Spleen (tissue), 11 donors: Measurements from ENCODE around the gene EFCAB11. TPM values are rescaled to one million over a fixed set of nuclear protein-coding genes. Genes with fewer than 3 reads are reported as not detected.

Source experiments
- DNase-seq: peaks from one replicate; pipeline ENCODE4 v3.0.0-alpha.2; 2020
- H3K27ac ChIP-seq, 8 donors: fragments of 200-600 bp; sonication (generic) in 7 of 8; 1 replicate in 4 of 8; 2 replicates in 4 of 8; pipeline versions ENCODE4 v1.5.0 to v1.8.0; 2016 to 2021; ENCODE audit warnings: inconsistent platforms in 4 of 8, mild to moderate bottlenecking in 4 of 8, moderate library complexity in 1 of 8
- H3K27me3 ChIP-seq, 7 donors: fragments of 200-600 bp; sonication (generic) in 6 of 7; replicated peaks in 1 of 7; 1 replicate in 4 of 7; 2 replicates in 3 of 7; pipeline versions ENCODE4 v1.5.0 to v1.8.0; 2016 to 2021; ENCODE audit warnings: inconsistent platforms in 3 of 7, mild to moderate bottlenecking in 1 of 7
- H3K36me3 ChIP-seq, 6 donors: fragments of 200-600 bp; sonication (generic) in 5 of 6; 1 replicate in 4 of 6; 2 replicates in 2 of 6; pipeline versions ENCODE4 v1.5.0 to v1.8.0; 2016 to 2021; ENCODE audit warnings: inconsistent platforms in 2 of 6
- H3K4me1 ChIP-seq, 6 donors: fragments of 200-600 bp; sonication (generic) in 5 of 6; 1 replicate in 3 of 6; 2 replicates in 3 of 6; pipeline versions ENCODE4 v1.5.0 to v1.8.0; 2016 to 2021; ENCODE audit warnings: inconsistent platforms in 3 of 6
- H3K4me3 ChIP-seq, 8 donors: fragments of 200-600 bp; sonication (generic) in 7 of 8; 1 replicate in 4 of 8; 2 replicates in 4 of 8; pipeline versions ENCODE4 v1.5.0 to v1.8.0; 2016 to 2021; ENCODE audit warnings: inconsistent platforms in 4 of 8, mild to moderate bottlenecking in 4 of 8, moderate library complexity in 2 of 8
- H3K9me3 ChIP-seq, 8 donors: fragments of 200-600 bp; sonication (generic) in 7 of 8; 1 replicate in 4 of 8; 2 replicates in 4 of 8; pipeline versions ENCODE4 v1.5.0 to v1.8.0; 2016 to 2021; ENCODE audit warnings: inconsistent platforms in 4 of 8
- CTCF ChIP-seq, 11 experiments: fragments of 200-600 bp in 7 of 11; fragments of 450-650 bp in 4 of 11; sonication (generic) in 4 of 11; IDR thresholded peaks in 8 of 11; conservative IDR thresholded peaks in 3 of 11; 1 replicate in 7 of 11; 2 replicates in 4 of 11; pipeline versions ENCODE4 v1.4.0 to v1.8.0; 2016 to 2021; ENCODE audit warnings: antibody characterized with exemption in 11 of 11, inconsistent platforms in 4 of 11, mild to moderate bottlenecking in 1 of 11
- POLR2A ChIP-seq, 3 donors: fragments of 450-650 bp; IDR thresholded peaks; one replicate each; pipeline ENCODE4 v1.5.1; 2017; ENCODE audit warnings: antibody characterized with exemption in 3 of 3, mild to moderate bottlenecking in 1 of 3
- POLR2AphosphoS5 ChIP-seq, 3 donors: sonication (generic); formaldehyde crosslinking; IDR thresholded peaks; one replicate each; pipeline ENCODE4 v1.5.1; 2017; ENCODE audit warnings: antibody characterized with exemption in 3 of 3
- WGBS, 5 donors: extraction: QIAGEN DNeasy Blood & Tissue Kit in 3 of 5; methylation state at CpG; one replicate each; pipeline versions ENCODE4 v1.1.5 to v1.1.7; 2013 to 2018; 5-methylcytosine and 5-hydroxymethylcytosine counted together
- intact Hi-C: fragments of 100-400 bp; cut with DNase I; formaldehyde crosslinking; loops from one replicate; pipeline ENCODE4 v1.15.0; 2023; ENCODE audit warnings: low total_unique reads
- polyA plus RNA-seq, 3 donors: library from polyadenylated mRNA; stranded (reverse); fragments of 200-250 nt; gene quantifications; one replicate each; pipeline ENCODE4 v1.2.1, GENCODE V29; 2013
- total RNA-seq, 7 donors: library from RNA; depleted of rRNA in 3 of 7; stranded (reverse); fragments of >200 nt in 3 of 7; fragmentation: NEBNext Ultra II Directional in 4 of 7; extraction: Animal tissue kit (Norgen Biotek cat#: 25700) in 4 of 7; gene quantifications; one replicate each; pipeline versions ENCODE4 v1.1.0 to v1.2.1, GENCODE V29; 2016 to 2021
- donor health status: healthy with polysubstance abuse.
- donor health status: DM: no; HTN: no; CAD: no; lungs with moderate emphysema.
- donor health status: DM: no; HTN: no; CAD: no.
- donor health status: Bipolar disorder and iron deficiency.
- donor health status: healthy.
- donor health status: DM: no; HTN: no; CAD: no.
- donor health status: DM: yes; HTN: yes; CAD: no.

Gene EFCAB11
- total and polyA plus RNA-seq, 10 donors: 2.5 to 13.7 (median 7.4) TPM

- no peaks in the 10 kb centered on the region for H3K4me1 ChIP-seq
- H3K4me3 ChIP-seq: no peak overlapping the region
- no peak for DNase-seq
- peaks cover 2 to 100% (median 79%) of the 10 kb centered on the region in 6 donors for H3K36me3 ChIP-seq
- no peaks in the 10 kb centered on the region for H3K9me3 ChIP-seq
- H3K27ac ChIP-seq: no peak overlapping the region
- WGBS, 5 donors: 92 to 97% (median 92%) methylated on average over 4 of the region's 4 CpGs
- intact Hi-C loops: no loop called here
- TF ChIP-seq POLR2A (IDR thresholded peaks at IDR 0.05) (no peak), CTCF (IDR thresholded peaks at IDR 0.05 in 8 of 11, conservative IDR thresholded peaks at IDR 0.05 in 3 of 11) (no peak), POLR2AphosphoS5 (IDR thresholded peaks at IDR 0.05) (no peak)
- no peaks in the 10 kb centered on the region for H3K27me3 ChIP-seq
Measured at GRCh38 chr14:89978656-89979055, 24.1 kb upstream of the EFCAB11 start.

- H3K36me3 ChIP-seq: peaks cover 2 to 100% (median 75%) of the 10 kb centered on the region in 6 donors
- 91 to 98% (median 93%) methylated on average over 4 of the region's 4 CpGs for WGBS, 5 donors
- intact Hi-C loops: no loop called here
- no peaks in the 10 kb centered on the region for H3K9me3 ChIP-seq
- peaks cover 0 to 8% (median 1%) of the 10 kb centered on the region in 6 donors for H3K4me1 ChIP-seq
- TF ChIP-seq POLR2AphosphoS5 (IDR thresholded peaks at IDR 0.05): no peak
- no peak for TF ChIP-seq POLR2A (IDR thresholded peaks at IDR 0.05)
- TF ChIP-seq CTCF (IDR thresholded peaks at IDR 0.05 in 8 of 11, conservative IDR thresholded peaks at IDR 0.05 in 3 of 11): no peak
- H3K4me3 ChIP-seq: no peak overlapping the region
- no peak for DNase-seq
- no peaks in the 10 kb centered on the region for H3K27me3 ChIP-seq
- no peak overlapping the region for H3K27ac ChIP-seq
Measured at GRCh38 chr14:89977668-89978067, 23.1 kb upstream of the EFCAB11 start.

- 64 to 69% (median 66%) methylated on average over 7 of the region's 7 CpGs for WGBS, 5 donors
- H3K4me3 ChIP-seq: no peak overlapping the region
- DNase-seq: peak; percentile 75
Measured at GRCh38 chr14:89973234-89973823, 18.8 kb upstream of the EFCAB11 start.

More at GRCh38 chr14:89973234-89973823, 18.8 kb upstream of the EFCAB11 start:
- H3K9me3 ChIP-seq: no peaks in the 10 kb centered on the region
- H3K4me1 ChIP-seq: peaks cover 0 to 8% (median 1%) of the 10 kb centered on the region in 6 donors
- H3K36me3 ChIP-seq: peaks cover 0 to 98% (median 73%) of the 10 kb centered on the region in 6 donors
- H3K27ac ChIP-seq: peak overlapping the region in 2 of 8 donors; percentile 55 to 61
- no peak for TF ChIP-seq POLR2AphosphoS5 (IDR thresholded peaks at IDR 0.05)
- TF ChIP-seq CTCF (IDR thresholded peaks at IDR 0.05 in 8 of 11, conservative IDR thresholded peaks at IDR 0.05 in 3 of 11): peak; percentile 43 to 88 (median 69)
- intact Hi-C loops: loop anchor here (5.0 kb wide), 1 partner anchor 264 kb away; no protein-coding TSS in a partner anchor
- H3K27me3 ChIP-seq: no peaks in the 10 kb centered on the region
